GM10248 (cell line): ENCODE results near the gene WDR82.

Source experiments
- CTCF ChIA-PET: fragments of 300-600 bp; sonication (Branson Sonifier 250); formaldehyde crosslinking; extraction: SDS; loops from one replicate; lab custom pipeline; 2021; ENCODE audit warnings: antibody characterized with exemption; lab: Yijun Ruan, JAX
- POLR2A ChIA-PET: fragments of 350-650 bp; sonication (Branson Sonifier 250); formaldehyde crosslinking; extraction: SDS; loops from one replicate; lab custom pipeline; 2020; ENCODE audit warnings: antibody characterized with exemption; lab: Yijun Ruan, JAX
- DNase-seq: peaks from one replicate; pipeline ENCODE4 v3.0.0; 2012; ENCODE audit errors: extremely low spot score
- CTCF ChIP-seq: IDR thresholded peaks from 2 replicates; pipeline ENCODE4 v1.5.1; 2012; ENCODE audit warnings: mild to moderate bottlenecking, low read depth; ENCODE audit errors: extremely low read depth, missing control alignments, control extremely low read depth

The WDR82 gene

GRCh38 chr3:52297242-52298148, 19.0 kb upstream of the WDR82 start:
- CTCF ChIA-PET, result interaction anchor here (0.8 to 18.3 kb wide), 11 partner anchors 8 to 88 kb away, joined by 3 to 290 read pairs (median 4); no protein-coding TSS in a partner anchor
- no peak for TF ChIP-seq CTCF
- POLR2A ChIA-PET, result interaction anchor here (1.8 kb wide), 1 partner anchor 19 kb away, joined by 5 read pairs; the partner anchor contains the start of gene WDR82
- DNase-seq, result no peak

GRCh38 chr3:52295671-52296208, 17.3 kb upstream of the WDR82 start:
- ChIA-PET POLR2A (no interaction called here), CTCF (interaction anchor here (0.7 to 18.3 kb wide), 8 partner anchors 11 to 295 kb away, joined by 3 to 290 read pairs (median 3); no protein-coding TSS in a partner anchor)

GRCh38 chr3:52294320-52295150, 16.1 kb upstream of the WDR82 start:
- POLR2A ChIA-PET, result no interaction called here
- no peak for TF ChIP-seq CTCF
- CTCF ChIA-PET, result interaction anchor here (1.0 to 18.3 kb wide), 2 partner anchors 45 to 153 kb away, joined by 3 to 290 read pairs; no protein-coding TSS in a partner anchor
- no peak for DNase-seq

More at GRCh38 chr3:52295671-52296208, 17.3 kb upstream of the WDR82 start:
- TF ChIP-seq CTCF, result no peak
- DNase-seq, result no peak

- DNase-seq, result no peak
- ChIA-PET POLR2A (no interaction called here), CTCF (interaction anchor here (0.7 to 18.3 kb wide), 2 partner anchors 11 to 46 kb away, joined by 3 to 290 read pairs; no protein-coding TSS in a partner anchor)
- TF ChIP-seq CTCF, result no peak
Measured at GRCh38 chr3:52293491-52294319, 15.3 kb upstream of the WDR82 start.

GRCh38 chr3:52292247-52293065, 14.0 kb upstream of the WDR82 start:
- CTCF ChIA-PET, result interaction anchor here (0.6 to 18.3 kb wide), 20 partner anchors 8 to 154 kb away, joined by 3 to 290 read pairs (median 5); partner anchors contain the start of gene SEMA3G
- POLR2A ChIA-PET, result no interaction called here
- TF ChIP-seq CTCF, result no peak
- no peak for DNase-seq
